Mesenchymal stem cell (in vitro differentiated cells and primary cell): ENCODE data around the gene MRTO4.
A peak's percentile ranks its signal among the peaks of the same experiment; 100 is the strongest.
"Not testable (repeated sequence)": the region's sequence is repeated elsewhere in the genome, so short reads cannot be mapped to it uniquely, and the experiment has no call there.

Source experiments
- DNase-seq: peaks from one replicate; pipeline ENCODE4 v3.0.0-alpha.2; 2013
- H2AFZ ChIP-seq: one replicate; pipeline ENCODE4 v1.6.1; 2013; ENCODE audit warnings: low read depth, mild to moderate bottlenecking, control low read depth, inconsistent platforms, low read length, moderate library complexity
- H2AK5ac ChIP-seq: 2 replicates; pipeline ENCODE4 v1.6.1; 2013; ENCODE audit warnings: low read length, moderate library complexity, mild to moderate bottlenecking, inconsistent platforms; ENCODE audit not compliant: severe bottlenecking
- H2BK120ac ChIP-seq: one replicate; pipeline ENCODE4 v1.6.1; 2013; ENCODE audit warnings: low read depth, mild to moderate bottlenecking, inconsistent platforms, low read length, moderate library complexity
- H2BK12ac ChIP-seq, 2 experiments: one replicate each; pipeline ENCODE4 v1.6.1; 2013; ENCODE audit warnings: inconsistent platforms in 2 of 2, low read length in 2 of 2, mild to moderate bottlenecking in 2 of 2, moderate library complexity in 2 of 2, control low read depth in 1 of 2
- H2BK15ac ChIP-seq: one replicate; pipeline ENCODE4 v1.6.1; 2013; ENCODE audit warnings: mild to moderate bottlenecking, low read depth, inconsistent platforms; ENCODE audit not compliant: poor library complexity, severe bottlenecking
- H2BK5ac ChIP-seq: 2 replicates; pipeline ENCODE4 v1.6.1; 2013; ENCODE audit warnings: low read depth, mild to moderate bottlenecking, low read length, control low read depth, inconsistent platforms; ENCODE audit not compliant: poor library complexity, severe bottlenecking
- H3K14ac ChIP-seq, 2 experiments: one replicate each; pipeline ENCODE4 v1.6.1; 2013; ENCODE audit warnings: inconsistent platforms in 2 of 2, low read length in 2 of 2, control low read depth in 1 of 2, mild to moderate bottlenecking in 1 of 2, moderate library complexity in 1 of 2
- H3K18ac ChIP-seq, 2 experiments: one replicate each; pipeline ENCODE4 v1.6.1; 2013; ENCODE audit warnings: inconsistent platforms in 2 of 2, low read length in 2 of 2, control low read depth in 1 of 2, low read depth in 1 of 2, mild to moderate bottlenecking in 1 of 2
- H3K23ac ChIP-seq, 2 experiments: one replicate each; pipeline ENCODE4 v1.6.1; 2013; ENCODE audit warnings: inconsistent platforms in 2 of 2, low read length in 2 of 2, mild to moderate bottlenecking in 2 of 2, moderate library complexity in 2 of 2, control low read depth in 1 of 2
- H3K27ac ChIP-seq: 2 replicates; pipeline ENCODE4 v1.5.1; 2013; ENCODE audit warnings: mild to moderate bottlenecking, moderate library complexity, low read length, control low read depth, inconsistent platforms; ENCODE audit not compliant: poor library complexity, severe bottlenecking
- H3K27me3 ChIP-seq, 2 experiments: 2 replicates each; pipeline versions ENCODE4 v1.6.1 to v1.7.0; 2013; ENCODE audit warnings: low read length in 2 of 2, mild to moderate bottlenecking in 2 of 2, moderate library complexity in 2 of 2, control low read depth in 1 of 2, inconsistent platforms in 1 of 2; ENCODE audit not compliant: control insufficient read depth in 1 of 2, insufficient read depth in 1 of 2
- H3K36me3 ChIP-seq, 2 experiments: 2 replicates each; pipeline versions ENCODE4 v1.6.1 to v1.7.0; 2013; ENCODE audit warnings: low read length in 2 of 2, control low read depth in 1 of 2, inconsistent platforms in 1 of 2, low read depth in 1 of 2, mild to moderate bottlenecking in 1 of 2; ENCODE audit not compliant: insufficient read depth in 2 of 2, control insufficient read depth in 1 of 2
- H3K4ac ChIP-seq, 2 experiments: one replicate each; pipeline ENCODE4 v1.6.1; 2013; ENCODE audit warnings: inconsistent platforms in 2 of 2, low read length in 2 of 2, mild to moderate bottlenecking in 2 of 2, moderate library complexity in 2 of 2, control low read depth in 1 of 2, low read depth in 1 of 2
- H3K4me1 ChIP-seq: 2 replicates; pipeline ENCODE4 v1.6.1; 2013; ENCODE audit warnings: low read depth, low read length, control low read depth; ENCODE audit not compliant: control insufficient read depth, insufficient read depth
- H3K4me2 ChIP-seq: 2 replicates; pipeline ENCODE4 v1.6.1; 2013; ENCODE audit warnings: low read length, mild to moderate bottlenecking, inconsistent platforms; ENCODE audit not compliant: poor library complexity, severe bottlenecking
- H3K4me3 ChIP-seq, 2 experiments: 2 replicates each; pipeline versions ENCODE4 v1.5.1 to v1.7.0; 2013; ENCODE audit warnings: low read length in 2 of 2, mild to moderate bottlenecking in 2 of 2, control low read depth in 1 of 2, low read depth in 1 of 2; ENCODE audit not compliant: insufficient read depth in 1 of 2
- H3K79me1 ChIP-seq: replicated peaks from 2 replicates; pipeline ENCODE4 v1.6.1; 2013; ENCODE audit warnings: mild to moderate bottlenecking, control low read depth, low read length, inconsistent platforms; ENCODE audit not compliant: poor library complexity, severe bottlenecking
- H3K9ac ChIP-seq: 2 replicates; pipeline ENCODE4 v1.7.0; 2013; ENCODE audit warnings: mild to moderate bottlenecking, low read length, moderate library complexity
- H3K9me3 ChIP-seq: 2 replicates; pipeline ENCODE4 v1.7.0; 2013; ENCODE audit warnings: mild to moderate bottlenecking, low read length; ENCODE audit not compliant: control insufficient read depth
- H4K8ac ChIP-seq: one replicate; pipeline ENCODE4 v1.6.1; 2013; ENCODE audit warnings: inconsistent platforms, mild to moderate bottlenecking, low read length, moderate library complexity
- H4K91ac ChIP-seq: one replicate; pipeline ENCODE4 v1.6.1; 2013; ENCODE audit warnings: mild to moderate bottlenecking, low read length, inconsistent platforms
- WGBS: methylation state at CpG from one replicate; pipeline ENCODE4 v1.1.7; 2013; ENCODE audit warnings: mixed read lengths; 5-methylcytosine and 5-hydroxymethylcytosine counted together

The MRTO4 gene

GRCh38 chr1:19250629-19251304, 838 bp upstream of the MRTO4 start:
- Histone ChIP-seq H3K4me1 (peaks cover 18% of the 10 kb centered on the region), H3K4ac (peak overlapping the region in 1 of 2 experiments; percentile 62), H4K8ac (peak overlapping the region; percentile 59), H2BK5ac (no peak overlapping the region), H3K4me2 (peak overlapping the region; percentile 98), H3K9ac (peak overlapping the region; percentile 98), H3K23ac (no peak overlapping the region), H3K9me3 (no peaks in the 10 kb centered on the region), H3K79me1 (peaks cover 12% of the 10 kb centered on the region), H3K27me3 (no peaks in the 10 kb centered on the region), H3K27ac (peak overlapping the region; percentile 67), H3K14ac (no peak overlapping the region), H2AFZ (no peak overlapping the region), H2BK15ac (no peak overlapping the region), H2AK5ac (peak overlapping the region; percentile 71), H4K91ac (no peak overlapping the region), H2BK120ac (no peak overlapping the region), H3K36me3 (peaks cover 8 to 20% of the 10 kb centered on the region in 2 experiments), H3K18ac (peak overlapping the region; percentile 86 to 98), H2BK12ac (no peak overlapping the region), H3K4me3 (peak overlapping the region; percentile 92 to 94)
- peak; percentile 22 for DNase-seq
- 10% methylated on average over 14 of the region's 14 CpGs for WGBS

- H3K9ac ChIP-seq = no peak overlapping the region
- H3K4me3 ChIP-seq = no peak overlapping the region
- no peak overlapping the region for H2BK5ac ChIP-seq
- no peaks in the 10 kb centered on the region for H3K27me3 ChIP-seq
- H2BK120ac ChIP-seq = no peak overlapping the region
- peaks cover 43 to 45% of the 10 kb centered on the region in 2 experiments for H3K36me3 ChIP-seq
- no peak overlapping the region for H3K18ac ChIP-seq
- H3K4me2 ChIP-seq = no peak overlapping the region
- no peak overlapping the region for H2BK15ac ChIP-seq
- DNase-seq = no peak
- H3K23ac ChIP-seq = no peak overlapping the region
- no peak overlapping the region for H3K14ac ChIP-seq
- peaks cover 31% of the 10 kb centered on the region for H3K79me1 ChIP-seq
- H3K4ac ChIP-seq = no peak overlapping the region
- H3K9me3 ChIP-seq = no peaks in the 10 kb centered on the region
- no peak overlapping the region for H4K91ac ChIP-seq
- no peak overlapping the region for H2BK12ac ChIP-seq
- H2AFZ ChIP-seq = no peak overlapping the region
- no peak overlapping the region for H2AK5ac ChIP-seq
- H3K27ac ChIP-seq = no peak overlapping the region
- peaks cover 18% of the 10 kb centered on the region for H3K4me1 ChIP-seq
- no peak overlapping the region for H4K8ac ChIP-seq
Measured at GRCh38 chr1:19254416-19254815, 2.8 kb downstream of the MRTO4 start.

GRCh38 chr1:19255288-19255687, 3.7 kb downstream of the MRTO4 start:
- no peak overlapping the region for H2BK120ac ChIP-seq
- no peak overlapping the region for H2AK5ac ChIP-seq
- peaks cover 18% of the 10 kb centered on the region for H3K4me1 ChIP-seq
- H3K4me3 ChIP-seq = no peak overlapping the region
- no peak overlapping the region for H3K27ac ChIP-seq
- no peak overlapping the region for H2BK12ac ChIP-seq
- H3K4me2 ChIP-seq = no peak overlapping the region
- no peak overlapping the region for H3K9ac ChIP-seq
- no peaks in the 10 kb centered on the region for H3K9me3 ChIP-seq
- H3K4ac ChIP-seq = no peak overlapping the region
- H3K14ac ChIP-seq = no peak overlapping the region
- no peak overlapping the region for H3K23ac ChIP-seq
- no peak overlapping the region for H4K91ac ChIP-seq
- H3K18ac ChIP-seq = no peak overlapping the region
- no peak overlapping the region for H2AFZ ChIP-seq
- no peak overlapping the region for H2BK5ac ChIP-seq
- DNase-seq = no peak
- H3K36me3 ChIP-seq = peaks cover 51% of the 10 kb centered on the region in 2 experiments
- H4K8ac ChIP-seq = no peak overlapping the region
- H3K79me1 ChIP-seq = peaks cover 31% of the 10 kb centered on the region
- no peaks in the 10 kb centered on the region for H3K27me3 ChIP-seq
- 94% methylated on average over 4 of the region's 4 CpGs for WGBS
- H2BK15ac ChIP-seq = no peak overlapping the region

GRCh38 chr1:19256301-19256700, 4.7 kb downstream of the MRTO4 start:
- WGBS = 98% methylated on average over 5 of the region's 5 CpGs
- H3K9me3 ChIP-seq = not testable (repeated sequence)

More at GRCh38 chr1:19256301-19256700, 4.7 kb downstream of the MRTO4 start:
- not testable (repeated sequence) for H3K4ac ChIP-seq, H4K91ac ChIP-seq, H3K4me3 ChIP-seq, H3K14ac ChIP-seq, H3K18ac ChIP-seq, H3K4me2 ChIP-seq, H2BK12ac ChIP-seq, H3K23ac ChIP-seq, H3K27ac ChIP-seq, H3K9ac ChIP-seq, H2BK5ac ChIP-seq, H2AFZ ChIP-seq, H4K8ac ChIP-seq, DNase-seq, H3K27me3 ChIP-seq, H2BK15ac ChIP-seq, H2AK5ac ChIP-seq, H2BK120ac ChIP-seq
- H3K36me3 ChIP-seq = peaks cover 54 to 58% of the 10 kb centered on the region in 2 experiments
- peaks cover 21% of the 10 kb centered on the region for H3K4me1 ChIP-seq
- H3K79me1 ChIP-seq = peaks cover 31% of the 10 kb centered on the region
